ENCODE results near the gene FALEC.

FALEC gene

DNA sequence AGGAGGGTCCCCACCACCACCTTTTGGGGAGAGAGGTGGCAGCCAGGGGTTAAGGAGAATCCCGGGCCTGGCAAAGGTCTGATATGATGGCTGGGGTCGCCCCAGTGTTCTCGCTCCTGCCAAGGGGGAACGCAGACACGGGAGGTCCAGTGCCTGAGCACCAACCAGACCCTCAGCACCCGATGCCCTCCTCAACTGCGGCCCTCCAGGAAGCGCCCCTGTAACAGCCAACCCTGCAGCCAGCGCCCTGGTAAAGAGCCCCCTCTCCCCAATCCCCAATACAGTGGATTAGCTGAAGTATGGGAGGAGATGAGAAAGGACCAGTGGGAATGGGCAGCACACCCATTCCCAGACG is 44.1 kb downstream of the FALEC start:
- no peak overlapping the region for H3K4me3 ChIP-seq (ENCODE audit: low read depth, low read length)
- no peak for TF ChIP-seq POLR2A (IDR thresholded peaks at IDR 0.05; ENCODE audit: extremely low read depth, insufficient read length)
- no peak for TF ChIP-seq CTCF (IDR thresholded peaks at IDR 0.05; ENCODE audit: low read depth, low read length)
- TF ChIP-seq MAX (IDR thresholded peaks at IDR 0.05; ENCODE audit: low read depth, low read length): no peak
- no peak for TF ChIP-seq MYC (IDR thresholded peaks at IDR 0.05; ENCODE audit: low read depth, low read length)

DNA sequence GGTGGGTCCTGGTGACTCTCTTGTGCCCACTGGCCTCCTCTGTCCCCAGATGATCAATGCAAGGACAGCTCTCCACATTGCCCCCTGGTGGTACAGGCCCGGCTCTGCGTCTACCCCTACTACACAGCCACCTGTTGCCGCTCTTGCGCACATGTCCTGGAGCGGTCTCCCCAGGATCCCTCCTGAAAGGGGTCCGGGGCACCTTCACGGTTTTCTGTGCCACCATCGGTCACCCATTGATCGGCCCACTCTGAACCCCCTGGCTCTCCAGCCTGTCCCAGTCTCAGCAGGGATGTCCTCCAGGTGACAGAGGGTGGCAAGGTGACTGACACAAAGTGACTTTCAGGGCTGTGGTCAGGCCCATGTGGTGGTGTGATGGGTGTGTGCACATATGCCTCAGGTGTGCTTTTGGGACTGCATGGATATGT is 44.5 kb downstream of the FALEC start:
- TF ChIP-seq MYC (IDR thresholded peaks at IDR 0.05; ENCODE audit: low read depth, low read length) (no peak), POLR2A (IDR thresholded peaks at IDR 0.05; ENCODE audit: extremely low read depth, insufficient read length) (no peak), CTCF (IDR thresholded peaks at IDR 0.05; ENCODE audit: low read depth, low read length) (peak; percentile 82), MAX (IDR thresholded peaks at IDR 0.05; ENCODE audit: low read depth, low read length) (0 out of 2 replicates have a peak, but pooled peaks have one; percentile 22)
- no peak overlapping the region for H3K4me3 ChIP-seq (ENCODE audit: low read depth, low read length)
- DNase-seq (ENCODE audit: low read depth): peak; percentile 74

More for the DNA sequence above, 44.1 kb downstream of the FALEC start:
- no peak for DNase-seq (ENCODE audit: low read depth)

DNA sequence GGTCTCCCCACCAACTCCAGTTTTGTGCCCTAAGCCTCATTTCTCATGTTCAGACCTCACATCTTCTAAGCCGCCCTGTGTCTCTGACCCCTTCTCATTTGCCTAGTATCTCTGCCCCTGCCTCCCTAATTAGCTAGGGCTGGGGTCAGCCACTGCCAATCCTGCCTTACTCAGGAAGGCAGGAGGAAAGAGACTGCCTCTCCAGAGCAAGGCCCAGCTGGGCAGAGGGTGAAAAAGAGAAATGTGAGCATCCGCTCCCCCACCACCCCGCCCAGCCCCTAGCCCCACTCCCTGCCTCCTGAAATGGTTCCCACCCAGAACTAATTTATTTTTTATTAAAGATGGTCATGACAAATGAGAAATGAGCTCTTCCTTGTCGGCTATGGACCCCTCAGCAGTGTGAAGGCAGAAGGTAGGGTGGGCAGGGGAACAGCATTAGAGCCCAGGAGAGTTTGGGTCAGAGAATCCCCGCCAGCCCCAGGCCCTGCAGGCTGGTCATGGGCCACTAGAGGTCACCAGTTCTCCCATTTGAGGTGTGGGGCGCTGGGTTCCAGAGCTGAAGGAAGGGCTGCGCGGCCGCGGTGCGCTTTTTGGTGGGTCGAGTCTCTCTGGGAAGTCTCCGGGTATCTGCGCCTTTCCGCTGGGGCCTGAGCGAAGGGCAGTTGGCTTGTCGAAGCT is 45.2 kb downstream of the FALEC start:
- H3K4me3 ChIP-seq (ENCODE audit: low read depth, low read length): peak overlapping the region; percentile 42
- peak; percentile 91 for DNase-seq (ENCODE audit: low read depth)
- peak; percentile 89 for TF ChIP-seq CTCF (IDR thresholded peaks at IDR 0.05; ENCODE audit: low read depth, low read length)
- TF ChIP-seq MYC (IDR thresholded peaks at IDR 0.05; ENCODE audit: low read depth, low read length): peak; percentile 56
- peak; percentile 40; the same call in 1 of the 2 replicates for TF ChIP-seq MAX (IDR thresholded peaks at IDR 0.05; ENCODE audit: low read depth, low read length)
- no peak for TF ChIP-seq POLR2A (IDR thresholded peaks at IDR 0.05; ENCODE audit: extremely low read depth, insufficient read length)

GRCh38 chr1:150561254-150561973 is 45.9 kb downstream of the FALEC start:
- TF ChIP-seq POLR2A (IDR thresholded peaks at IDR 0.05; ENCODE audit: extremely low read depth, insufficient read length) (no peak), MYC (IDR thresholded peaks at IDR 0.05; ENCODE audit: low read depth, low read length) (no peak), CTCF (IDR thresholded peaks at IDR 0.05; ENCODE audit: low read depth, low read length) (no peak), MAX (IDR thresholded peaks at IDR 0.05; ENCODE audit: low read depth, low read length) (no peak)
- peak; percentile 77 for DNase-seq (ENCODE audit: low read depth)
- peak overlapping the region; percentile 42 for H3K4me3 ChIP-seq (ENCODE audit: low read depth, low read length)

- peak overlapping the region; percentile 42 for H3K4me3 ChIP-seq (ENCODE audit: low read depth, low read length)
- no peak for TF ChIP-seq MYC (IDR thresholded peaks at IDR 0.05; ENCODE audit: low read depth, low read length)
- no peak for TF ChIP-seq POLR2A (IDR thresholded peaks at IDR 0.05; ENCODE audit: extremely low read depth, insufficient read length)
- no peak for TF ChIP-seq CTCF (IDR thresholded peaks at IDR 0.05; ENCODE audit: low read depth, low read length)
- TF ChIP-seq MAX (IDR thresholded peaks at IDR 0.05; ENCODE audit: low read depth, low read length): no peak
- peak; percentile 42 for DNase-seq (ENCODE audit: low read depth)
Measured at GRCh38 chr1:150561974-150562445, 46.5 kb downstream of the FALEC start.

Data from NB4 (cell line).